IMR-90 (cell line): ENCODE results near the gene CTPS2. TPM values are rescaled to one million over a fixed set of nuclear protein-coding genes. Genes with fewer than 3 reads are reported as not detected.

Source experiments
- microRNA-seq, 2 experiments: library from miRNA; stranded (forward) in 1 of 2; unstranded in 1 of 2; fragments of 10-50 nt in 1 of 2; fragments of <30 nt in 1 of 2; gene quantifications in 1 of 2; microRNA quantifications in 1 of 2; one replicate each; pipeline versions ENCODE3 to v1.1.0; 2013 to 2020; ENCODE audit not compliant: insufficient read depth in 1 of 2, insufficient read length in 1 of 2, unreplicated experiment in 1 of 2
- polyA plus RNA-seq, 3 experiments: library from polyadenylated mRNA; depleted of rRNA; stranded (reverse); fragments of >200 nt; gene quantifications; 2 replicates each; pipeline ENCODE4 v1.2.3, GENCODE V29; 2012; ENCODE audit warnings: low replicate concordance in 1 of 3
- small RNA-seq, 5 experiments: library from RNA; depleted of rRNA; stranded (forward); fragments of <200 nt; gene quantifications; one replicate each; pipeline ENCODE3, GENCODE V24; 2012
- total RNA-seq: library from RNA; depleted of rRNA; stranded (reverse); fragments of >200 nt; gene quantifications from 2 replicates; pipeline ENCODE4 v1.2.3, GENCODE V29; 2012; rRNA removed

CTPS2 gene
- total and polyA plus RNA-seq, 2 of the 4 experiments (the other 2 are of a cell fraction) = 6.0 to 13.1 TPM

Small RNA genes lying within 50 kb of the gene (microRNA-seq; reads per million reads assigned to microRNA genes)
- 0 reads per million in 2 experiments for gene MIR548AM

Small RNA genes lying within 50 kb of the gene (small RNA-seq; reads per million reads assigned to genes)
- 0 reads per million in 5 experiments for gene MIR548AM

Other genes starting within 250 kb of the CTPS2 start
- gene S100G, start 62.5 kb downstream of the CTPS2 start, total RNA-seq = not detected in 2 replicates
- gene S100G, start 62.5 kb downstream of the CTPS2 start, polyA plus RNA-seq (2012; rRNA removed) = not detected in 2 replicates
- gene SYAP1, start 6.9 kb upstream of the CTPS2 start, total RNA-seq = 35.0 and 55.0 TPM in 2 replicates
- gene SYAP1, start 6.9 kb upstream of the CTPS2 start, polyA plus RNA-seq (2012; rRNA removed) = 14.0 and 17.7 TPM in 2 replicates
- gene TXLNG, start 73.8 kb upstream of the CTPS2 start, total RNA-seq = 7.0 and 11.1 TPM in 2 replicates
- 9.4 and 9.7 TPM in 2 replicates for gene TXLNG, start 73.8 kb upstream of the CTPS2 start, polyA plus RNA-seq (2012; rRNA removed)
- gene RBBP7, start 157.7 kb upstream of the CTPS2 start, total RNA-seq = 132 and 147 TPM in 2 replicates
- 116 and 149 TPM in 2 replicates for gene RBBP7, start 157.7 kb upstream of the CTPS2 start, polyA plus RNA-seq (2012; rRNA removed)
- gene REPS2, start 234.0 kb upstream of the CTPS2 start, total RNA-seq = 0.18 and 0.28 TPM in 2 replicates
- 0.01 and 0.02 TPM in 2 replicates for gene REPS2, start 234.0 kb upstream of the CTPS2 start, polyA plus RNA-seq (2012; rRNA removed)